Loucy (cell line): ENCODE measurements around the gene RAB11FIP5.

Source experiments
- H2AFZ ChIP-seq: fragments of 200-600 bp; sonication (generic); 2 replicates; pipeline ENCODE4 v1.6.0; 2016; ENCODE audit warnings: antibody characterized with exemption, mild to moderate bottlenecking, low read length, moderate library complexity
- H3F3A ChIP-seq: fragments of 200-600 bp; 2 replicates; pipeline ENCODE4 v1.6.0; 2016; ENCODE audit warnings: antibody characterized with exemption, low read depth, mild to moderate bottlenecking
- H3K27me3 ChIP-seq: fragments of 200-600 bp; sonication (generic); 2 replicates; pipeline ENCODE4 v1.6.1; 2014; ENCODE audit warnings: low read length, mild to moderate bottlenecking; ENCODE audit not compliant: insufficient read depth, poor library complexity, severe bottlenecking
- H3K36me3 ChIP-seq: fragments of 200-600 bp; sonication (generic); 2 replicates; pipeline ENCODE4 v1.6.1; 2016; ENCODE audit warnings: low read length; ENCODE audit not compliant: insufficient read depth
- H3K4me1 ChIP-seq: fragments of 200-600 bp; sonication (generic); 2 replicates; pipeline ENCODE4 v1.5.1; 2014; ENCODE audit warnings: low read length, mild to moderate bottlenecking; ENCODE audit not compliant: insufficient read depth, poor library complexity, severe bottlenecking
- H3K4me2 ChIP-seq: fragments of 200-600 bp; sonication (generic); 2 replicates; pipeline ENCODE4 v1.6.0; 2014; ENCODE audit warnings: antibody characterized with exemption, low read length, low read depth, mild to moderate bottlenecking; ENCODE audit not compliant: poor library complexity, severe bottlenecking
- H3K4me3 ChIP-seq: fragments of 200-600 bp; sonication (generic); 2 replicates; pipeline ENCODE4 v1.5.1; 2014; ENCODE audit warnings: low read length, mild to moderate bottlenecking, mixed read lengths; ENCODE audit not compliant: poor library complexity, severe bottlenecking
- H3K79me2 ChIP-seq: fragments of 200-600 bp; sonication (generic); 2 replicates; pipeline ENCODE4 v1.6.1; 2014; ENCODE audit warnings: low read length; ENCODE audit not compliant: insufficient read depth
- H3K9ac ChIP-seq: fragments of 200-600 bp; sonication (generic); 2 replicates; pipeline ENCODE4 v1.6.0; 2014; ENCODE audit warnings: mild to moderate bottlenecking, low read depth, low read length, moderate library complexity; ENCODE audit not compliant: poor library complexity, severe bottlenecking
- H3K9me2 ChIP-seq: fragments of 200-600 bp; sonication (generic); replicated peaks from 2 replicates; pipeline ENCODE4 v1.6.1; 2016; ENCODE audit warnings: low read depth, low read length, mixed read lengths
- H3K9me3 ChIP-seq: fragments of 200-600 bp; sonication (generic); 2 replicates; pipeline ENCODE4 v1.6.1; 2014; ENCODE audit warnings: mild to moderate bottlenecking, antibody characterized with exemption, low read length, low read depth; ENCODE audit not compliant: insufficient read depth
- H4K20me1 ChIP-seq: fragments of 200-600 bp; sonication (generic); 2 replicates; pipeline ENCODE4 v1.6.0; 2014; ENCODE audit warnings: antibody characterized with exemption, low read length, mild to moderate bottlenecking; ENCODE audit not compliant: insufficient read depth, poor library complexity, severe bottlenecking
- EZH2phosphoT487 ChIP-seq: fragments of 200-600 bp; IDR thresholded peaks from 2 replicates; pipeline ENCODE4 v1.6.1; 2018; ENCODE audit warnings: antibody characterized with exemption, mild to moderate bottlenecking, moderate library complexity, borderline replicate concordance
- TF ChIP-seq, protein P1 (sequence below): fragments of 200-600 bp; sonication (generic); conservative IDR thresholded peaks from 2 replicates; pipeline ENCODE4 v1.5.1; 2014; ENCODE audit warnings: mild to moderate bottlenecking, antibody characterized with exemption, low read length

The RAB11FIP5 gene

DNA sequence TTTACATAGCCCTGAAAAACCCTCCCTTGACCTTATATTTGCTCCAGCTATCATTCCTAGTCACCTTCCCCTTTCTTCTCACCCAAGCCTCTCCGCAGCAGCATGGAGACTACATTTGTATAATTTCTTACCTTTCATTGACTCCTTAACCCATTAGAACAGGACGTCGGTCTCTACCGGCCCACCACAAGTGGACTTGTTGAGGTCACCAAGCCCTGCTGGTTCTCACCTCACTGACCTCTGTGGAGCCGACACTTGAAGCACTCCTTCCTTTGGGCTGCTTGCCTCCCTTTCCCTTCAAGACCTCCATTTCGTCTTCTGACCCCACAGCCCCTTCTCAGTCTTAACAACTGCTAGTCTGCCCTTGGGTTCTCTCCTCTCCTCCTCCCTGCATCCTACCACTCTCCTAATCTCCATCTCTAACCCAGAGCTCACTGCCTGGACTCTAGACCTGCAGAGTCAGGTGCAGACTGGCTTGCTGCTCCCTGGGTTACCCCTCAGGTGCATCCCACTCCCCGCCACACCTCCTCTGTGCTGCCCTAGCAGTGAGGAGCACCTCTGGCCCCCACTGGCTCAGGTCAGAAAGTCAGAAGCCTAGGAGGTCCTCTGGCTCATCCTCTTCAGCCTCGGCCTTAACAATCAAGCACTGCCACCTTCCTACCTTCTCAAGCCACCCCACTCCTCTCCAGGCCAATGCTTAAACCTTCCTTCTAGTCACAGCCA is 35.9 kb downstream of the RAB11FIP5 start:
- Histone ChIP-seq H3K4me2 (no peak overlapping the region), H2AFZ (no peak overlapping the region), H3K79me2 (no peaks in the 10 kb centered on the region), H3K9me2 (no peaks in the 10 kb centered on the region), H3K36me3 (peaks cover 5% of the 10 kb centered on the region; the same call in 1 of the 2 replicates), H3K27me3 (no peaks in the 10 kb centered on the region), H3F3A (no peaks in the 10 kb centered on the region), H3K9ac (no peak overlapping the region), H3K4me1 (peaks cover 11% of the 10 kb centered on the region), H3K9me3 (no peaks in the 10 kb centered on the region), H3K4me3 (no peak overlapping the region), H4K20me1 (no peaks in the 10 kb centered on the region)
- no peak for TF ChIP-seq EZH2phosphoT487
- TF ChIP-seq, protein P1, sequence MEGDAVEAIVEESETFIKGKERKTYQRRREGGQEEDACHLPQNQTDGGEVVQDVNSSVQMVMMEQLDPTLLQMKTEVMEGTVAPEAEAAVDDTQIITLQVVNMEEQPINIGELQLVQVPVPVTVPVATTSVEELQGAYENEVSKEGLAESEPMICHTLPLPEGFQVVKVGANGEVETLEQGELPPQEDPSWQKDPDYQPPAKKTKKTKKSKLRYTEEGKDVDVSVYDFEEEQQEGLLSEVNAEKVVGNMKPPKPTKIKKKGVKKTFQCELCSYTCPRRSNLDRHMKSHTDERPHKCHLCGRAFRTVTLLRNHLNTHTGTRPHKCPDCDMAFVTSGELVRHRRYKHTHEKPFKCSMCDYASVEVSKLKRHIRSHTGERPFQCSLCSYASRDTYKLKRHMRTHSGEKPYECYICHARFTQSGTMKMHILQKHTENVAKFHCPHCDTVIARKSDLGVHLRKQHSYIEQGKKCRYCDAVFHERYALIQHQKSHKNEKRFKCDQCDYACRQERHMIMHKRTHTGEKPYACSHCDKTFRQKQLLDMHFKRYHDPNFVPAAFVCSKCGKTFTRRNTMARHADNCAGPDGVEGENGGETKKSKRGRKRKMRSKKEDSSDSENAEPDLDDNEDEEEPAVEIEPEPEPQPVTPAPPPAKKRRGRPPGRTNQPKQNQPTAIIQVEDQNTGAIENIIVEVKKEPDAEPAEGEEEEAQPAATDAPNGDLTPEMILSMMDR = no peak

GRCh38 chr2:73075477-73076373 is 37.0 kb downstream of the RAB11FIP5 start:
- Histone ChIP-seq H4K20me1 (no peaks in the 10 kb centered on the region), H3K79me2 (peaks cover 3% of the 10 kb centered on the region; the same call in 1 of the 2 replicates), H3K9ac (no peak overlapping the region), H3K9me2 (no peaks in the 10 kb centered on the region), H3K4me3 (no peak overlapping the region), H3K9me3 (no peaks in the 10 kb centered on the region), H3F3A (no peaks in the 10 kb centered on the region), H3K4me2 (no peak overlapping the region), H2AFZ (no peak overlapping the region), H3K36me3 (peaks cover 5% of the 10 kb centered on the region; the same call in 1 of the 2 replicates), H3K4me1 (peaks cover 11% of the 10 kb centered on the region), H3K27me3 (no peaks in the 10 kb centered on the region)
- TF ChIP-seq, protein P1 = no peak
- no peak for TF ChIP-seq EZH2phosphoT487

- Histone ChIP-seq H3K4me2 (no peak overlapping the region), H3K9me2 (no peaks in the 10 kb centered on the region), H3K79me2 (peaks cover 17% of the 10 kb centered on the region), H3K4me3 (no peak overlapping the region), H3K9ac (no peak overlapping the region), H3K4me1 (peaks cover 19% of the 10 kb centered on the region), H3K27me3 (no peaks in the 10 kb centered on the region), H3F3A (no peaks in the 10 kb centered on the region), H3K36me3 (no peaks in the 10 kb centered on the region), H4K20me1 (peaks cover 12% of the 10 kb centered on the region), H2AFZ (no peak overlapping the region), H3K9me3 (no peaks in the 10 kb centered on the region)
- TF ChIP-seq, protein P1 = no peak
- no peak for TF ChIP-seq EZH2phosphoT487
Observed at GRCh38 chr2:73074110-73075069, 38.4 kb downstream of the RAB11FIP5 start.
